Coronary artery (tissue), 2 donors: ENCODE measurements around the gene SMC5.
"Not testable (repeated sequence)": the region's sequence is repeated elsewhere in the genome, so short reads cannot be mapped to it uniquely, and the experiment has no call there.

Experiments used
- DNase-seq: peaks from one replicate; pipeline ENCODE4 v3.0.0-alpha.2; 2017; ENCODE audit warnings: low spot score
- H3K27ac ChIP-seq, 2 donors: fragments of 200-600 bp; sonication (generic); one replicate each; pipeline ENCODE4 v1.5.1; 2016 to 2019
- H3K4me3 ChIP-seq: fragments of 200-600 bp; sonication (generic); 2 replicates; pipeline ENCODE4 v1.5.1; 2016; ENCODE audit warnings: mild to moderate bottlenecking, moderate library complexity
- CTCF ChIP-seq: fragments of 200-600 bp; sonication (generic); IDR thresholded peaks from one replicate; pipeline ENCODE4 v1.5.1; 2019; ENCODE audit warnings: antibody characterized with exemption

SMC5 gene

GRCh38 chr9:70390933-70391341 is 132.2 kb downstream of the SMC5 start:
- TF ChIP-seq CTCF = no peak
- peak overlapping the region; percentile 14 for H3K4me3 ChIP-seq
- peak overlapping the region in 1 of 2 donors; percentile 27 for H3K27ac ChIP-seq
- no peak for DNase-seq

DNA sequence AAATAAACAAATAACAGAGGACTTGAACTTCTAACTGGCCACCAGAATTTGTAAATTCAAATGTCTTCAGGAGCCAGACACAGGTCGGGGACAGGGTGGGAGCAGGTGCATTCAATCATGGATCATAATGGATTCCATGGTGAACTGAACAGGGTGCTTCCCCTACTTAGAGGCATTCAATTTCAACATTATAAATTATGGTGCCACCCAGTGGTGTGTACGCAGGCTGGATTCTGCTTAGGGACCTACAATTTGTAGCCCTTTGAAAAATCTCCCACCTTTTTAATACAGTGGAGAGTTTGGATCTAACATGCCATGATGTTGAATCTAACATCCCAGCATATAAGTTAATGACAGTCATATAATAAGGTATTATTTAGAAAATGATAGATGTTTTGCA is 133.4 kb downstream of the SMC5 start:
- Histone ChIP-seq H3K4me3 (peak overlapping the region; percentile 42), H3K27ac (peak overlapping the region in 1 of 2 donors; percentile 55)
- TF ChIP-seq CTCF = no peak
- DNase-seq = no peak

GRCh38 chr9:70392850-70393249 is 134.1 kb downstream of the SMC5 start:
- Histone ChIP-seq H3K4me3 (peak overlapping the region; percentile 42), H3K27ac (peak overlapping the region in 1 of 2 donors; percentile 55)
- TF ChIP-seq CTCF = no peak
- DNase-seq = no peak

DNA sequence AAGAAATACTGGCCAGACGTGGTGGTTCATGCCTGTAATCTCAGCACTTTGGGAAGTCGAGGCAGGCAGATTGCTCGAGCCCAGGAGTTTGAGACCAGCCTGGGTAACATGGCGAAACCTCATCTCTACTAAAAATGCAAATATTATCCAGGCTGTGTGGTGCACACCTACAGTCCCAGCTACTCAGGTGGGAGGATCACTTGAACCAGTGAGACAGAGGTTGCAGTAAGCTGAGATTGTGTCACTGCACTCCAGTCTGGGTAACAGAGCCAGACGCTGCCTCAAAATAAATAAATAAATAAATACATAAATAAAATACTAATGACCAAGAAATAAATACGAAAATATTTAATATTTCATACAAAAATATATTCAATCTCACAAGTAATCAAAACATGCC is 136.9 kb downstream of the SMC5 start:
- Histone ChIP-seq H3K4me3 (no peak overlapping the region), H3K27ac (no peak overlapping the region)
- DNase-seq = no peak
- no peak for TF ChIP-seq CTCF

DNA sequence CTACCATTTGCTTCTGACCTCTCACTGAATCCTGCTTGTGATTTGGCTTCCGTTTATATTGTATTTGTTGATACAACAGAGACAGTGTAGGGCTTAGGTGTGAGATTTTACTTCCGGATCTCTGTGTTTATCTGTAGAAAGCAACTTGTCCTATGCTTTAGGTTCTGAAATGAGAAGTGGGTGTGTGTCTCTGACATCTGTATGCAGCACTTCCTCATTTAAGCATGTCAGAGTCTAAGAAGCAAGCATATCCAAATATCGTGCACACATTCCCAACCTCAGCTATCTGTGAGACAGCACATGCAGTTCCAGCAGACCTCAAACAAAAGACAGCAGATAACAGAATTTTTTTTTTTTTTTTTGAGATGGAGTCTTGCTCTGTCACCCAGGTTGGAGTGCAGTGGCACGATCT is 139.4 kb downstream of the SMC5 start:
- no peak for TF ChIP-seq CTCF
- no peak for DNase-seq
- Histone ChIP-seq H3K27ac (peak overlapping the region in 1 of 2 donors; percentile 42), H3K4me3 (peak overlapping the region; percentile 44)

DNA sequence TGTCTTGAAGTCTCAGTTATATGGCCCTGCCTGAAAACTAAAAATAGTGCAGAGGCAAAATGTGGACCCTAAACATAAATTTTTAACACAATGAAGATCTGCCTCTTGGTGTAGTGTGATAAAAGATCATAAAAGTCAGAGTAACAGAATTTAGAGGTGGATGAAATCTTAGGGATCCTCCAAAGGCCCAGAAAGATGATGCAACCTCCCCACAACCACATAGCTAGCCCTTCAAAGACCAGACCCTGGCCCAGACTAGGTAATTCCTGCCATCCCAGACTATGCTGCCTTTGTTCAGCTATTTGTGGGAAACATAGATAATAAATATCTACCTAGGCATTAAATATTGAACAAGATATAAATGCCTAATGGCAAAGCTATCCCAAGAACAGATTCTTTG is 140.4 kb downstream of the SMC5 start:
- peak overlapping the region in 1 of 2 donors; percentile 39 for H3K27ac ChIP-seq
- TF ChIP-seq CTCF = no peak
- no peak for DNase-seq
- H3K4me3 ChIP-seq = no peak overlapping the region

GRCh38 chr9:70400107-70400892 is 141.5 kb downstream of the SMC5 start:
- H3K4me3 ChIP-seq = peak overlapping the region; percentile 28
- H3K27ac ChIP-seq = peak overlapping the region in 1 of 2 donors; percentile 30
- TF ChIP-seq CTCF = no peak
- no peak for DNase-seq

GRCh38 chr9:70401241-70401640 is 142.5 kb downstream of the SMC5 start:
- peak overlapping the region in 1 of 2 donors; percentile 9 for H3K27ac ChIP-seq
- H3K4me3 ChIP-seq, DNase-seq: not testable (repeated sequence)
